Kidney (tissue), 14 donors: ENCODE measurements around the gene PHEX. TPM values are rescaled to one million over a fixed set of nuclear protein-coding genes. Genes with fewer than 3 reads are reported as not detected.

Experiments used
- DNase-seq, 5 donors: peaks; one replicate each; pipeline ENCODE4 v3.0.0-alpha.2; 2013 to 2020
- FAIRE-seq: peaks from 2 replicates; lab custom pipeline; 2012; peaks lifted over from hg19 to GRCh38; lab: Jason Lieb, UNC
- H3K27ac ChIP-seq, 2 donors: one replicate each; pipeline ENCODE4 v1.7.0; 2013; ENCODE audit warnings: low read depth in 2 of 2, low read length in 2 of 2, inconsistent platforms in 1 of 2
- H3K27me3 ChIP-seq: one replicate; pipeline ENCODE4 v1.7.1; 2013; ENCODE audit warnings: low read length, inconsistent platforms; ENCODE audit not compliant: control insufficient read depth, insufficient read depth
- H3K36me3 ChIP-seq, 3 donors: one replicate each; pipeline versions ENCODE4 v1.7.0 to v1.7.1; 2013; ENCODE audit warnings: low read length in 3 of 3, control low read depth in 1 of 3, inconsistent platforms in 1 of 3; ENCODE audit not compliant: insufficient read depth in 3 of 3, control insufficient read depth in 2 of 3
- H3K4me1 ChIP-seq, 3 donors: one replicate each; pipeline versions ENCODE4 v1.7.0 to v1.7.1; 2013; ENCODE audit warnings: low read length in 3 of 3, inconsistent platforms in 1 of 3, low read depth in 1 of 3; ENCODE audit not compliant: control insufficient read depth in 2 of 3, insufficient read depth in 2 of 3
- H3K4me3 ChIP-seq, 3 donors: one replicate each; pipeline versions ENCODE4 v1.7.0 to v1.8.1; 2013; ENCODE audit warnings: low read length in 3 of 3, control low read depth in 1 of 3, inconsistent platforms in 1 of 3
- H3K9ac ChIP-seq, 3 donors: one replicate each; pipeline versions ENCODE4 v1.7.0 to v1.7.1; 2013; ENCODE audit warnings: low read length in 3 of 3, control low read depth in 1 of 3, inconsistent platforms in 1 of 3
- H3K9me3 ChIP-seq, 3 donors: one replicate each; pipeline versions ENCODE4 v1.7.0 to v1.7.1; 2013; ENCODE audit warnings: low read length in 3 of 3, control low read depth in 1 of 3, inconsistent platforms in 1 of 3; ENCODE audit not compliant: control insufficient read depth in 2 of 3, insufficient read depth in 1 of 3
- CTCF ChIP-seq: IDR thresholded peaks from 3 replicates; pipeline ENCODE4 v1.5.1; 2012; ENCODE audit warnings: mild to moderate bottlenecking, moderate library complexity, borderline replicate concordance; ENCODE audit not compliant: insufficient read depth; ENCODE audit errors: extremely low read depth
- intact Hi-C: fragments of 100-400 bp; cut with DNase I; formaldehyde crosslinking; loops from one replicate; pipeline ENCODE4 v1.11.1; 2022
- polyA plus RNA-seq: library from polyadenylated mRNA; stranded (reverse); fragments of 350-450 nt; fragmentation: Illumina TruSeq; extraction: RNeasy Lipid Tissue Mini Kit (QIAGEN cat#74804); gene quantifications from one replicate; pipeline ENCODE4 v1.2.3, GENCODE V29; 2014; ENCODE audit warnings: low read depth, low replicate concordance; ENCODE audit not compliant: insufficient read depth
- total RNA-seq: library from RNA; stranded (reverse); fragmentation: NEBNext Ultra II Directional; extraction: Animal tissue kit (Norgen Biotek cat#: 25700); gene quantifications from one replicate; pipeline ENCODE4 v1.2.1, GENCODE V29; 2021
- donor health status: control.
- donor health status: control.
- donor health status: control.
- donor health status: control.
- donor health status: control.
- donor health status: DM: yes; HTN: yes; CAD: no.
- donor health status: Normal renal cell carcinoma (clear cell type).

PHEX gene
- total and polyA plus RNA-seq, 2 donors from 2014 or later, result 0.19 to 0.25 TPM

- no peaks in the 10 kb centered on the region for H3K36me3 ChIP-seq
- no peaks in the 10 kb centered on the region for H3K27me3 ChIP-seq
- H3K9ac ChIP-seq, result no peak overlapping the region
- no peaks in the 10 kb centered on the region for H3K4me1 ChIP-seq
- H3K27ac ChIP-seq, result no peak overlapping the region
- FAIRE-seq (no peak), DNase-seq (no peak)
- TF ChIP-seq CTCF, result no peak
- H3K4me3 ChIP-seq, result no peak overlapping the region
- intact Hi-C loops, result no loop called here
- H3K9me3 ChIP-seq, result no peaks in the 10 kb centered on the region
Measured at GRCh38 chrX:22196149-22196548, 164.0 kb downstream of the PHEX start.

DNA sequence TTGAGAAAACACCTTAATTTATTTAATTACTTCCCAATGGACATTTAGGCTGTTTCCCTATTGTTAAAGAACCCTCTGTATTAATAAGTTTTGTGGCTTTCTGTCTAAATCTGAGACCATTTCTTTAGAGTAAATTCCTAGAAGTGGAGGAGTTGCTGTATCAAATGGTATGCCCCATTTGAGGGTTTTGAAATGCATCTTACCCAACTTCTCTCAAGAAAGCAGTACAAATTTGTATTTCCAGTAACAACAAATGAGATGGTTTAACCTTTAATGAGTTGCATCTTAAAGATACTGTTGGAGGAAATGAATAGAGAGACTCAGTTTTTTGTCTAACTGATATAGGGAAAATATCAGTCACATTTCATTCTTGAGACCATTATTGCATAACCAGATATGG is 170.1 kb downstream of the PHEX start:
- TF ChIP-seq CTCF, result no peak
- no peaks in the 10 kb centered on the region for H3K4me1 ChIP-seq
- H3K36me3 ChIP-seq, result no peaks in the 10 kb centered on the region
- no peak overlapping the region for H3K9ac ChIP-seq
- no peak for FAIRE-seq
- H3K27ac ChIP-seq, result no peak overlapping the region
- DNase-seq, result no peak
- H3K9me3 ChIP-seq, result no peaks in the 10 kb centered on the region
- intact Hi-C loops, result no loop called here
- no peak overlapping the region for H3K4me3 ChIP-seq
- H3K27me3 ChIP-seq, result no peaks in the 10 kb centered on the region

- FAIRE-seq (no peak), DNase-seq (no peak)
- no peaks in the 10 kb centered on the region for H3K4me1 ChIP-seq
- H3K27ac ChIP-seq, result no peak overlapping the region
- no peaks in the 10 kb centered on the region for H3K9me3 ChIP-seq
- intact Hi-C loops, result no loop called here
- H3K4me3 ChIP-seq, result no peak overlapping the region
- H3K36me3 ChIP-seq, result no peaks in the 10 kb centered on the region
- H3K9ac ChIP-seq, result no peak overlapping the region
- no peaks in the 10 kb centered on the region for H3K27me3 ChIP-seq
- no peak for TF ChIP-seq CTCF
Measured at GRCh38 chrX:22203186-22203585, 171.1 kb downstream of the PHEX start.

DNA sequence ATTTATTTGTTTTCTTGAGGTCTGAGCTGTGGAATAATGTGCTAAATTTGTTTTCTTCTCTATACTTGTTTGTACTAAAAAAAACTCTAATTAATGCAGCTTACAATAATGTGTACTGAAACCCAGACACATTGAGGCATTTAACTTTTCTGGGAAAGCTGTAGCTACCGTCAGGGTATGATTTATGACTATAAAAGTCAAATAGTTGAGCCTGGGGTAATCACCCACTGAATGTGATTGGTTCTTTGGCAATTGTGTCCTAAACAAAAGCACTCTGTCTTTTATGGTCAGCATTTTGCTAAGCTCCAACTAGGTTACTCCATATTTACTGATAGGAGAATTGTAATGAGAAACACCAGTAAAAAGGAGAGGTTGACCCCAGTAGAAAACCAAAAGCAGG is 174.7 kb downstream of the PHEX start:
- Histone ChIP-seq H3K4me3 (no peak overlapping the region), H3K9me3 (no peaks in the 10 kb centered on the region), H3K9ac (no peak overlapping the region), H3K27ac (no peak overlapping the region), H3K36me3 (no peaks in the 10 kb centered on the region), H3K4me1 (no peaks in the 10 kb centered on the region), H3K27me3 (no peaks in the 10 kb centered on the region)
- FAIRE-seq (peak; percentile 62), DNase-seq (no peak)
- no peak for TF ChIP-seq CTCF
- intact Hi-C loops, result no loop called here
